ENCODE results near the gene PSMC4.

GRCh38 chr19:39937787-39938186, 33.2 kb upstream of the PSMC4 start:
- TF ChIP-seq CTCF (IDR thresholded peaks at IDR 0.05) (no peak), ZFX (IDR thresholded peaks at IDR 0.05; ENCODE audit: borderline replicate concordance) (no peak)
